Neural cell (in vitro differentiated cells): Measurements from ENCODE around the gene GRM4.

Experiments
- EP300 ChIP-seq: fragments of 450-650 bp; conservative IDR thresholded peaks from 2 replicates; pipeline ENCODE4 v1.6.1; 2014; ENCODE audit warnings: antibody characterized with exemption, mild to moderate bottlenecking, moderate library complexity; ENCODE audit not compliant: poor library complexity, severe bottlenecking
- MXI1 ChIP-seq: fragments of 450-650 bp; conservative IDR thresholded peaks from 2 replicates; pipeline ENCODE4 v1.6.1; 2014; ENCODE audit warnings: antibody characterized with exemption, mild to moderate bottlenecking; ENCODE audit not compliant: poor library complexity, severe bottlenecking
- POLR2AphosphoS5 ChIP-seq: IDR thresholded peaks from 2 replicates; pipeline ENCODE4 v1.6.1; 2012
- SMC3 ChIP-seq: fragments of 450-650 bp; conservative IDR thresholded peaks from 2 replicates; pipeline ENCODE4 v1.6.1; 2014; ENCODE audit warnings: antibody characterized with exemption, mild to moderate bottlenecking, moderate library complexity; ENCODE audit not compliant: poor library complexity
- TAF1 ChIP-seq: IDR thresholded peaks from 2 replicates; pipeline ENCODE4 v1.6.1; 2012; ENCODE audit warnings: low read depth
- TF ChIP-seq, protein P1 (sequence below): fragments of 450-650 bp; IDR thresholded peaks from 2 replicates; pipeline ENCODE4 v1.5.1; 2014; ENCODE audit warnings: antibody characterized with exemption, mild to moderate bottlenecking, moderate library complexity; ENCODE audit not compliant: poor library complexity, severe bottlenecking
- TF ChIP-seq, protein P2 (sequence below): IDR thresholded peaks from 2 replicates; pipeline ENCODE4 v1.6.1; 2012; ENCODE audit warnings: borderline replicate concordance

DNA sequence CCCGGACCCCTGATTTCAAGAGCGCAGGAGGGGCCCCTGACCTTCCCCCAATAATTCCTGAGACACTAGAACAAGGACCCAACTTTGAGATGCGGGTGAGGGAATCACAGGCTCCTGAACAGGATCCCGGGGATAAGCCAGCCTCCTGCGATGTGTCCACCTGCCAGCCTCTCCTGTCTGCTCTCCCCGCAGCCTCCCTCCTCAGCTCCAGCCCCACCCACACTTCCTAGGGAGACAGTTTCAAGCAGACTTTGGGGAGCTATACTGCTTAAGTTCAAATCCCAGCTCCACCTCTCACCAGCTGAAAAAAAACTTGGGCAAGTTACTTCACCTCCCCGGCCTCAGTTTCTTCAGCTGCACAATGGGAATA lies 50.8 kb downstream of the GRM4 start:
- TF ChIP-seq SMC3 (no peak), TAF1 (no peak), EP300 (no peak), MXI1 (no peak), POLR2AphosphoS5 (no peak)
- TF ChIP-seq, protein P1, sequence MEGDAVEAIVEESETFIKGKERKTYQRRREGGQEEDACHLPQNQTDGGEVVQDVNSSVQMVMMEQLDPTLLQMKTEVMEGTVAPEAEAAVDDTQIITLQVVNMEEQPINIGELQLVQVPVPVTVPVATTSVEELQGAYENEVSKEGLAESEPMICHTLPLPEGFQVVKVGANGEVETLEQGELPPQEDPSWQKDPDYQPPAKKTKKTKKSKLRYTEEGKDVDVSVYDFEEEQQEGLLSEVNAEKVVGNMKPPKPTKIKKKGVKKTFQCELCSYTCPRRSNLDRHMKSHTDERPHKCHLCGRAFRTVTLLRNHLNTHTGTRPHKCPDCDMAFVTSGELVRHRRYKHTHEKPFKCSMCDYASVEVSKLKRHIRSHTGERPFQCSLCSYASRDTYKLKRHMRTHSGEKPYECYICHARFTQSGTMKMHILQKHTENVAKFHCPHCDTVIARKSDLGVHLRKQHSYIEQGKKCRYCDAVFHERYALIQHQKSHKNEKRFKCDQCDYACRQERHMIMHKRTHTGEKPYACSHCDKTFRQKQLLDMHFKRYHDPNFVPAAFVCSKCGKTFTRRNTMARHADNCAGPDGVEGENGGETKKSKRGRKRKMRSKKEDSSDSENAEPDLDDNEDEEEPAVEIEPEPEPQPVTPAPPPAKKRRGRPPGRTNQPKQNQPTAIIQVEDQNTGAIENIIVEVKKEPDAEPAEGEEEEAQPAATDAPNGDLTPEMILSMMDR: no peak
- TF ChIP-seq, protein P2, sequence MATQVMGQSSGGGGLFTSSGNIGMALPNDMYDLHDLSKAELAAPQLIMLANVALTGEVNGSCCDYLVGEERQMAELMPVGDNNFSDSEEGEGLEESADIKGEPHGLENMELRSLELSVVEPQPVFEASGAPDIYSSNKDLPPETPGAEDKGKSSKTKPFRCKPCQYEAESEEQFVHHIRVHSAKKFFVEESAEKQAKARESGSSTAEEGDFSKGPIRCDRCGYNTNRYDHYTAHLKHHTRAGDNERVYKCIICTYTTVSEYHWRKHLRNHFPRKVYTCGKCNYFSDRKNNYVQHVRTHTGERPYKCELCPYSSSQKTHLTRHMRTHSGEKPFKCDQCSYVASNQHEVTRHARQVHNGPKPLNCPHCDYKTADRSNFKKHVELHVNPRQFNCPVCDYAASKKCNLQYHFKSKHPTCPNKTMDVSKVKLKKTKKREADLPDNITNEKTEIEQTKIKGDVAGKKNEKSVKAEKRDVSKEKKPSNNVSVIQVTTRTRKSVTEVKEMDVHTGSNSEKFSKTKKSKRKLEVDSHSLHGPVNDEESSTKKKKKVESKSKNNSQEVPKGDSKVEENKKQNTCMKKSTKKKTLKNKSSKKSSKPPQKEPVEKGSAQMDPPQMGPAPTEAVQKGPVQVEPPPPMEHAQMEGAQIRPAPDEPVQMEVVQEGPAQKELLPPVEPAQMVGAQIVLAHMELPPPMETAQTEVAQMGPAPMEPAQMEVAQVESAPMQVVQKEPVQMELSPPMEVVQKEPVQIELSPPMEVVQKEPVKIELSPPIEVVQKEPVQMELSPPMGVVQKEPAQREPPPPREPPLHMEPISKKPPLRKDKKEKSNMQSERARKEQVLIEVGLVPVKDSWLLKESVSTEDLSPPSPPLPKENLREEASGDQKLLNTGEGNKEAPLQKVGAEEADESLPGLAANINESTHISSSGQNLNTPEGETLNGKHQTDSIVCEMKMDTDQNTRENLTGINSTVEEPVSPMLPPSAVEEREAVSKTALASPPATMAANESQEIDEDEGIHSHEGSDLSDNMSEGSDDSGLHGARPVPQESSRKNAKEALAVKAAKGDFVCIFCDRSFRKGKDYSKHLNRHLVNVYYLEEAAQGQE: no peak
